GM18873 (cell line): Measurements from ENCODE around the gene SLC1A7.

ENCODE experiments used
- ATAC-seq: cut with Tn5 transposase; IDR thresholded peaks from one replicate; pipeline ENCODE4 v1.9.1; 2021; ENCODE audit warnings: mild to moderate bottlenecking, moderate library complexity, moderate number of reproducible peaks; ENCODE audit not compliant: unreplicated experiment, low FRiP score

The SLC1A7 gene

GRCh38 chr1:53162621-53163020, 20.2 kb upstream of the SLC1A7 start:
- ATAC-seq = no peak

- no peak for ATAC-seq
Observed at GRCh38 chr1:53160924-53161378, 18.5 kb upstream of the SLC1A7 start.

- no peak for ATAC-seq
Observed at GRCh38 chr1:53158900-53159299, 16.5 kb upstream of the SLC1A7 start.

GRCh38 chr1:53156783-53157182, 14.3 kb upstream of the SLC1A7 start:
- no peak for ATAC-seq

- no peak for ATAC-seq
Observed at GRCh38 chr1:53155945-53156344, 13.5 kb upstream of the SLC1A7 start.

- ATAC-seq = no peak
Observed at GRCh38 chr1:53155534-53155933, 13.1 kb upstream of the SLC1A7 start.

- ATAC-seq = no peak
Observed at GRCh38 chr1:53154859-53155438, 12.5 kb upstream of the SLC1A7 start.

- no peak for ATAC-seq
Observed at GRCh38 chr1:53153752-53154151, 11.3 kb upstream of the SLC1A7 start.

GRCh38 chr1:53148123-53148522, 5.7 kb upstream of the SLC1A7 start:
- ATAC-seq = no peak

GRCh38 chr1:53147174-53147573, 4.7 kb upstream of the SLC1A7 start:
- no peak for ATAC-seq

GRCh38 chr1:53145942-53146708, 3.7 kb upstream of the SLC1A7 start:
- no peak for ATAC-seq

GRCh38 chr1:53145619-53145941, 3.1 kb upstream of the SLC1A7 start:
- no peak for ATAC-seq

- no peak for ATAC-seq
Observed at GRCh38 chr1:53145051-53145600, 2.7 kb upstream of the SLC1A7 start.

- no peak for ATAC-seq
Observed at GRCh38 chr1:53144201-53144600, 1.8 kb upstream of the SLC1A7 start.

- ATAC-seq = no peak
Observed at GRCh38 chr1:53143527-53143926, 1.1 kb upstream of the SLC1A7 start.

GRCh38 chr1:53141487-53142055, 867 bp downstream of the SLC1A7 start:
- ATAC-seq = no peak

- ATAC-seq = no peak
Observed at GRCh38 chr1:53140451-53140850, 2.0 kb downstream of the SLC1A7 start.

GRCh38 chr1:53139951-53140361, 2.5 kb downstream of the SLC1A7 start:
- no peak for ATAC-seq

GRCh38 chr1:53138991-53139884, 3.2 kb downstream of the SLC1A7 start:
- no peak for ATAC-seq

- ATAC-seq = no peak
Observed at GRCh38 chr1:53137729-53138128, 4.7 kb downstream of the SLC1A7 start.

GRCh38 chr1:53135735-53136114, 6.7 kb downstream of the SLC1A7 start:
- no peak for ATAC-seq
